Activated naive CD4-positive, alpha-beta T cell treated with anti-CD3 and anti-CD28 coated beads for 36 hours (primary cell): ENCODE data around the gene EPC2. TPM values are rescaled to one million over a fixed set of nuclear protein-coding genes. Genes with fewer than 3 reads are reported as not detected.

Source experiments
- CTCF ChIA-PET: fragments of 350-600 bp; sonication (Branson Sonifier 250); formaldehyde crosslinking; loops from one replicate; lab custom pipeline; 2021; ENCODE audit warnings: antibody characterized with exemption; lab: Charles Lee
- DNase-seq: peaks from one replicate; pipeline ENCODE4 v3.0.0-alpha.2; 2020
- H3K27ac Mint-ChIP-seq: one replicate; pipeline ENCODE4 v1.8.0; 2021; ENCODE audit warnings: mild to moderate bottlenecking, mixed read lengths
- H3K27me3 Mint-ChIP-seq: one replicate; pipeline ENCODE4 v1.8.0; 2021; ENCODE audit warnings: low read depth, mixed read lengths
- H3K36me3 Mint-ChIP-seq: one replicate; pipeline ENCODE4 v1.8.0; 2021; ENCODE audit warnings: low read depth, mixed read lengths
- H3K4me1 Mint-ChIP-seq: one replicate; pipeline ENCODE4 v1.8.0; 2021; ENCODE audit warnings: low read depth, mixed read lengths
- H3K4me3 Mint-ChIP-seq: one replicate; pipeline ENCODE4 v1.8.0; 2021; ENCODE audit warnings: mild to moderate bottlenecking, moderate library complexity, mixed read lengths
- H3K9me3 Mint-ChIP-seq: one replicate; pipeline ENCODE4 v1.8.0; 2021; ENCODE audit warnings: mixed read lengths
- intact Hi-C: fragments of 100-400 bp; cut with micrococcal nuclease; formaldehyde crosslinking; loops from one replicate; pipeline ENCODE4 v1.15.1; 2023
- total RNA-seq, 2 experiments: library from RNA; stranded (reverse); gene quantifications; one replicate each; pipeline ENCODE4 v1.2.3, GENCODE V29; 2021

EPC2 gene, protein sequence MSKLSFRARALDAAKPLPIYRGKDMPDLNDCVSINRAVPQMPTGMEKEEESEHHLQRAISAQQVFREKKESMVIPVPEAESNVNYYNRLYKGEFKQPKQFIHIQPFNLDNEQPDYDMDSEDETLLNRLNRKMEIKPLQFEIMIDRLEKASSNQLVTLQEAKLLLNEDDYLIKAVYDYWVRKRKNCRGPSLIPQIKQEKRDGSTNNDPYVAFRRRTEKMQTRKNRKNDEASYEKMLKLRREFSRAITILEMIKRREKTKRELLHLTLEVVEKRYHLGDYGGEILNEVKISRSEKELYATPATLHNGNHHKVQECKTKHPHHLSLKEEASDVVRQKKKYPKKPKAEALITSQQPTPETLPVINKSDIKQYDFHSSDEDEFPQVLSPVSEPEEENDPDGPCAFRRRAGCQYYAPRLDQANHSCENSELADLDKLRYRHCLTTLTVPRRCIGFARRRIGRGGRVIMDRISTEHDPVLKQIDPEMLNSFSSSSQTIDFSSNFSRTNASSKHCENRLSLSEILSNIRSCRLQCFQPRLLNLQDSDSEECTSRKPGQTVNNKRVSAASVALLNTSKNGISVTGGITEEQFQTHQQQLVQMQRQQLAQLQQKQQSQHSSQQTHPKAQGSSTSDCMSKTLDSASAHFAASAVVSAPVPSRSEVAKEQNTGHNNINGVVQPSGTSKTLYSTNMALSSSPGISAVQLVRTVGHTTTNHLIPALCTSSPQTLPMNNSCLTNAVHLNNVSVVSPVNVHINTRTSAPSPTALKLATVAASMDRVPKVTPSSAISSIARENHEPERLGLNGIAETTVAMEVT
- total RNA-seq = 10 to 100 TPM; 22.8 to 24.0 TPM

GRCh38 chr2:148643998-148644882 lies at the start of gene EPC2:
TSS of gene EPC2 (plus strand) at chr2:148644751. CDS start at chr2:148645018, 267 bp downstream.
- H3K9me3 Mint-ChIP-seq = no peaks in the 10 kb centered on the region

GRCh38 chr2:148596018-148596417 lies 48.5 kb upstream of the EPC2 start:
- no peaks in the 10 kb centered on the region for H3K36me3 Mint-ChIP-seq
- no peak overlapping the region for H3K4me3 Mint-ChIP-seq
- CTCF ChIA-PET = no interaction called here
- no peaks in the 10 kb centered on the region for H3K4me1 Mint-ChIP-seq
- intact Hi-C loops = no loop called here
- no peak overlapping the region for H3K27ac Mint-ChIP-seq
- H3K27me3 Mint-ChIP-seq = no peaks in the 10 kb centered on the region
- H3K9me3 Mint-ChIP-seq = peaks cover 2% of the 10 kb centered on the region
- DNase-seq = no peak

More at GRCh38 chr2:148643998-148644882, at the start of gene EPC2:
- Mint-ChIP-seq H3K27me3 (no peaks in the 10 kb centered on the region), H3K4me1 (peaks cover 36% of the 10 kb centered on the region), H3K4me3 (peak within 1 kb of the TSS; percentile 90), H3K27ac (peak within 1 kb of the TSS; percentile 97), H3K36me3 (peaks cover 2% of the 10 kb centered on the region)
- peak; percentile 87 for DNase-seq
- intact Hi-C loops = loop anchor here (1.0 to 10.0 kb wide), 12 partner anchors 30 to 1349 kb away; partner anchors contain the start of gene MMADHC
- CTCF ChIA-PET = interaction anchor here (0.9 to 1.8 kb wide), 6 partner anchors 11 to 135 kb away, joined by 3 to 7 read pairs (median 6); no protein-coding TSS in a partner anchor

- H3K27me3 Mint-ChIP-seq = no peaks in the 10 kb centered on the region
- CTCF ChIA-PET = no interaction called here
- H3K36me3 Mint-ChIP-seq = peaks cover 1% of the 10 kb centered on the region
- peaks cover 2% of the 10 kb centered on the region for H3K9me3 Mint-ChIP-seq
- no peak overlapping the region for H3K27ac Mint-ChIP-seq
- no peak for DNase-seq
- intact Hi-C loops = no loop called here
- no peak overlapping the region for H3K4me3 Mint-ChIP-seq
- peaks cover 16% of the 10 kb centered on the region for H3K4me1 Mint-ChIP-seq
These were observed 45.2 kb upstream of the EPC2 start for GRCh38 chr2:148599109-148599991.

- CTCF ChIA-PET = interaction anchor here (0.6 to 1.8 kb wide), 3 partner anchors 10 to 94 kb away, joined by 4 to 5 read pairs (median 5); no protein-coding TSS in a partner anchor
- H3K27me3 Mint-ChIP-seq = no peaks in the 10 kb centered on the region
- peak overlapping the region; percentile 12 for H3K4me3 Mint-ChIP-seq
These were observed 41.5 kb upstream of the EPC2 start for GRCh38 chr2:148602885-148603561.

DNA sequence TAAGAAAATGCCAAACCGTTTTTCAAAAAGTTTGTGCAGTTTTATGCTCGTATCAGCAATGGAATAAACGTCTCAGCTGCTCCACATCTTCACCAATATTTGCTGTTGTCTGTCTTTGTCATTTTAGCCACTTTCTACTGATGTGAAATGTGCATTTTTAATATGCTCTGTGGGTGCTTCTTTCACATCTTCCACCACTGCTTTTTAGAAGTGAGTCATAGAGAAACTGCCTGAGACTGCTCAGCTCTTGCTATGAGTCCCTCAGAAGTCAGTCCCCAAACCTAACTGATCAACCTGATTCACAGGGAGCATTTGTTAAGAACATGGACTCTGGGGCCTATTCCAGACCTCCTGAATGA lies 41.0 kb upstream of the EPC2 start:
- Mint-ChIP-seq H3K36me3 (peaks cover 1% of the 10 kb centered on the region), H3K27me3 (no peaks in the 10 kb centered on the region), H3K4me3 (no peak overlapping the region), H3K9me3 (peaks cover 2% of the 10 kb centered on the region), H3K27ac (peak overlapping the region; percentile 82), H3K4me1 (peaks cover 16% of the 10 kb centered on the region)
- DNase-seq = peak; percentile 56
- intact Hi-C loops = loop anchor here (1.0 to 2.0 kb wide), 11 partner anchors 11 to 583 kb away; partner anchors contain the start of gene ORC4
- CTCF ChIA-PET = interaction anchor here (0.6 to 1.8 kb wide), 3 partner anchors 10 to 95 kb away, joined by 4 to 5 read pairs (median 5); no protein-coding TSS in a partner anchor

More at GRCh38 chr2:148602885-148603561, 41.5 kb upstream of the EPC2 start:
- Mint-ChIP-seq H3K36me3 (peaks cover 1% of the 10 kb centered on the region), H3K4me1 (peaks cover 16% of the 10 kb centered on the region), H3K9me3 (peaks cover 2% of the 10 kb centered on the region), H3K27ac (peak overlapping the region; percentile 82)
- peak; percentile 49 for DNase-seq
- intact Hi-C loops = loop anchor here (1.0 to 2.0 kb wide), 11 partner anchors 11 to 583 kb away; partner anchors contain the start of gene ORC4

DNA sequence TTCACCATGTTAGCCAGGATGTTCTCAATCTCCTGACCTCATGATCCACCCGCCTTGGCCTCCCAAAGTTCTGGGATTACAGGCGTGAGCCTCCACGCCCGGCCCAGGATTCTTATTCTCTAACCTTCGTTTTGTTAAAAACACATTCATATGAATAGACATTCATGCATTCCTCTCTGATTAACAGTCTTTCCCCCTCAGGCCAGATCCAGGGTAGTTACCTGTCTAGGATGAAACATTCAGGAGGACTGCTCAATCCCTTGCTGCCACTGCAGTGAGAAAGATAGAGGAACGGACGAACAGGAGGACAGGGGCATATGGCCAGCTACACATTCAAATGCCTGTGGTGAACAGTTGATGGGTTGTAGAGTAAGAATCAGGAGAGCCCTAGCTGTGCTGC lies 39.6 kb upstream of the EPC2 start:
- intact Hi-C loops = no loop called here
- H3K27ac Mint-ChIP-seq = no peak overlapping the region
- no peak for DNase-seq
- CTCF ChIA-PET = interaction anchor here (1.8 kb wide), 1 partner anchor 96 kb away, joined by 4 read pairs; no protein-coding TSS in a partner anchor
- H3K36me3 Mint-ChIP-seq = peaks cover 1% of the 10 kb centered on the region
- peaks cover 16% of the 10 kb centered on the region for H3K4me1 Mint-ChIP-seq
- H3K9me3 Mint-ChIP-seq = peaks cover 2% of the 10 kb centered on the region
- H3K4me3 Mint-ChIP-seq = no peak overlapping the region
- H3K27me3 Mint-ChIP-seq = no peaks in the 10 kb centered on the region

DNA sequence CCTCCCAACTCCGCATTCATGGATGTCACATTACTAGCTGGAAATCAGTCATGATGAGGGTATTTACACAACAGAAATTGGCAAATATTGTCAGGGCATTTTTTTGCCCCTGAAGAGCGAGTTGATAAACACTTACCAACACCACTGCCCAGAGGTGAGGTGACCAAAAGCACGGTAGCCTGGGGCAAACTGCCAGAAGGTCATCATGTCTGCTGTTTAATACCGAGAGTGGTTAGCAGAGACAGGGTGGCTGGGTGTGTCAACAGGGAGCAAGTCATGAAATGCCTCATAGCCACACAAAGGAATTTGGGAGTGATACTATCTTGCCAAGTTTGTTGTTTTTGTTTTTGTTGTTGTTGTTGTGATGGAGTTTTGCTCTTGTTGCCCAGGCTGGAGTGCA lies 37.0 kb upstream of the EPC2 start:
- no peaks in the 10 kb centered on the region for H3K36me3 Mint-ChIP-seq

GRCh38 chr2:148613231-148614013 lies 31.1 kb upstream of the EPC2 start:
- Mint-ChIP-seq H3K4me1 (peaks cover 11% of the 10 kb centered on the region), H3K27ac (no peak overlapping the region), H3K36me3 (no peaks in the 10 kb centered on the region), H3K4me3 (no peak overlapping the region), H3K9me3 (no peaks in the 10 kb centered on the region), H3K27me3 (no peaks in the 10 kb centered on the region)
- DNase-seq = no peak
- CTCF ChIA-PET = interaction anchor here (0.7 to 1.0 kb wide), 3 partner anchors 10 to 365 kb away, joined by 3 to 5 read pairs (median 3); no protein-coding TSS in a partner anchor
- intact Hi-C loops = loop anchor here (1.0 kb wide), 4 partner anchors 10 to 89 kb away; no protein-coding TSS in a partner anchor

More for the DNA sequence above, 37.0 kb upstream of the EPC2 start:
- CTCF ChIA-PET = interaction anchor here (0.6 kb wide), 1 partner anchor 49 kb away, joined by 3 read pairs; no protein-coding TSS in a partner anchor
- Mint-ChIP-seq H3K9me3 (no peaks in the 10 kb centered on the region), H3K27ac (no peak overlapping the region), H3K4me1 (peaks cover 16% of the 10 kb centered on the region), H3K4me3 (no peak overlapping the region), H3K27me3 (no peaks in the 10 kb centered on the region)
- no peak for DNase-seq
- intact Hi-C loops = no loop called here

DNA sequence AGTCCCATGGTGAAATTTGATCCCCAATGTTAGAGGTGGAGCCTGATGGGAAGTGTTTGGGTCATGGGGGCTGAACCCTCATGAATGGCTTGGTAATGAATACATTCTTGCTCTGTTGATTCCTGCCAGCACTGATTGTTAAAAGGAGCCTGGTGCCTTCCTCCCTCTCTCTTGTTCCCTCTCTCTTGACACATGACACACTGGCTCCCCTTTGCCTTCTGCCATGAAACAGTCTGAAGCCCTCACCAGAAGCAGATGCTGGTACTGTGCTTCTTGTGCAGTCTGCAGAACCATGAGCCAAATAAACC lies 30.6 kb upstream of the EPC2 start:
- Mint-ChIP-seq H3K27ac (peak overlapping the region; percentile 0), H3K4me1 (peaks cover 11% of the 10 kb centered on the region), H3K4me3 (no peak overlapping the region), H3K9me3 (no peaks in the 10 kb centered on the region), H3K27me3 (no peaks in the 10 kb centered on the region), H3K36me3 (no peaks in the 10 kb centered on the region)
- intact Hi-C loops = loop anchor here (1.0 kb wide), 4 partner anchors 11 to 90 kb away; no protein-coding TSS in a partner anchor
- CTCF ChIA-PET = interaction anchor here (1.0 kb wide), 1 partner anchor 105 kb away, joined by 3 read pairs; no protein-coding TSS in a partner anchor
- DNase-seq = no peak
